ENCODE measurements around the gene ZFC3H1.
A peak's percentile ranks its signal among the peaks of the same experiment; 100 is the strongest.

ZFC3H1 gene

GRCh38 chr12:71671311-71671710 lies 7.7 kb upstream of the ZFC3H1 start:
- DNase-seq = no peak

DNA sequence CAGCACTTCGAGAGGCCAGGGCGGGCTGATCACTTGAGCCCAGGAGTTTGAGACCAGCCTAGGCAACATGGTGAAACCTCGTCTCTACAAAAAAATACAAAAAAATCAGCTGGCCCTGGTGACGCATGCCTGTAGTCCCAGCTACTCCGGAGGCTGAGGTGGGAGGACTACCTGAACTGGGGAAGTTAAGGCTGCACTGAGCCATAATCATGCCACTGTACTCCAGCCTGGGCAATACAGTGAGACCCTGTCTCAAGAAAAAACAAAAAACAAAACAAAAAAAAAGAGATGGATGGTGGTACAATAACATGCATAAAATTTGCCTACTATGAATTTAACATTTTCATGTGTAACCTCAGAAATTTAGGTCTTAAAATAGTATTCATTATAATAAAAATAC lies 2.6 kb upstream of the ZFC3H1 start:
- no peak for DNase-seq

DNA sequence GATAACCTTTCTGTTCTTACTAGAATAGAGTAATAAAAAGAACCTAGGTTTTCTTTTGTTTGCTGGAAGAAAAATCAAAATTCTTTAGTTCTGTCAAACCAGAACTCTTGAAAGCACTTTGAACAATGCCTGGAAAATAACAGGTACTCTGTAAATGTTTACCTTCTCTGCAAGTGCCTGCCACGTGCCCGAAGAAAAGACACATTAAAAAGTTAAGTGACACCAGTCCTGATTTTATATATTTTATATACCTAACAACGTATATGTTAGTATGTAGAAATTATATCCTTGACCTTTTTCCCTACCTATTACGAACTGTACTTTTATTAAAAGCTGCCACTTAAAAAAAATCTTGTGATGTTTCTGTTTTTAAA lies 1.4 kb upstream of the ZFC3H1 start:
- DNase-seq = peak; percentile 28

GRCh38 chr12:71664411-71665089 lies 902 bp upstream of the ZFC3H1 start:
- DNase-seq = peak; percentile 86

DNA sequence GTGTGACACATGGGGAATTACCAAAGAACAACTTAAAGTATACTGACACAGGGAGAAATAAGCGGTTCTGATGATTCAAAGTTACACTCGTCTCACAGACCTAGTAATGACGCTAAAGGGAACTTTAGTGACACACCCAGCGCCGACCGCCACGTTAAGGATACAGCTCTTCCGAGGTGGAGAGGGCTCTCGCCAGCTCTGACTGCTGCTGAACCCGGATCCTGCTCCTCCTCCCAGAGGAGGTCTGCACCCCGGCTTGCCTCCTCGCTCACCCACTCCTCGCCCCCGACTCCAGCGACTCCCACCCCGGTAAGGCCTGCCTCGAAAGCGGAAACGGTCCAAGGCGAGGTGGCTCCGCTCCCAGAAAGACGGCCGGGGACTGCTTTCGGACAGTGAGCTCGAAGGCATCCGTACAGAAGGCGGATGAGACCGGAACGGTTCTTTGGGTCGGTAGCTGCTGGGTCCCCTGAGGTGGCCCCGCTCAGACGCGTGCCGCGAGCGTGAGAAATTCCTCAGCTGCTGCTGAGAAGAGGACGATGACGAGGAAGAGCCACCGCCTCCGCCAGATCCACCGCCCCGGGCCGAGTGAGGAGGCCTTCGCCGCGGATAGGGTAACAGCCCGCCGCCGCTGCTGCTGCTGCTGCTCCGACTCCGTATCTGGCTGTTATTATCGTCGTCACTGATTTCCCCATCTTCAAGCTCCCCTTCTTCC lies 643 bp downstream of the ZFC3H1 start:
- DNase-seq = peak; percentile 56

DNA sequence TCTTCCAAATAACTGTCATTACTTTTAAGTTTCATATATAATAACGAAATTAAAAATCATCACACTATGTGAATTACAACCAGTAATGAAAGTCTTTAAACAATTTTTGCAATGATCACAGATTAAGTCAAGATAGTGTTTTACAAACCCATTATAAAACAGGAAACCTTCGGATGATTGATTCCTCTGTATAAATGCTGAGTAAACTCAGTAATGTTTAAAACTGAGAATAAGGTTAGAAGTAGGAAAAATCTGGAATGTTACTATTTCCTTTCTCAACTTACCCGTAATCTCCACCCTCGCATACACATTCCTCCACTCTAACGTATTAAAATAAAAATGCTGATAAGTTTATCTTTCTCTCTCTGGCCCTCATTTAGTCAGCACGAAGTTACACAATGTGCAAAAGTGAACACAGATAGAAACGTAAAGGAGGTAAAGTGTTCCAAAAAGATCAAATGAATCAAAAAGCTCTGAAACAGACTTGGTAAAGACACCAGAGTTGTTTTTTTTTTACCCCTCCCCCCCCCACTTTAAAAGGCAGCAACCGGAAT lies 1.6 kb downstream of the ZFC3H1 start:
- no peak for DNase-seq

DNA sequence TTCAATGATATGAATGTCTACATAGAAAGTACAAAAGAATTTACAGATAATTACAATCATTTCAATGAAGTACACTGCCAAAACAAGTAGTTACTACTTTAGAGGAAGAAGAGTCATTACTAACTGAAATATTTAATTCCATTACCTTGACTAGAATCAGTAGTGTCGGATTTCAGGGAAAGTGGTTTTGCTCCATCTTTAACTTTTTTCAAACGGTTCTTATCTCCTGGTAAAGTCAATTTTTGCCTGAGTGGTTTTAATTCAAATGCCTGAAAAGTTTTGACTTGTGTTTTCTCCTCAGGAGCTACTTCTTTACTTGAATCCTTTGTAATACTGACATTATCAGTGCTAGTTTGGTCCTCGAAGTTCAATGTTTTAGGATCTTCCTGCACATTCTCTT lies 6.9 kb downstream of the ZFC3H1 start:
- DNase-seq = no peak

DNA sequence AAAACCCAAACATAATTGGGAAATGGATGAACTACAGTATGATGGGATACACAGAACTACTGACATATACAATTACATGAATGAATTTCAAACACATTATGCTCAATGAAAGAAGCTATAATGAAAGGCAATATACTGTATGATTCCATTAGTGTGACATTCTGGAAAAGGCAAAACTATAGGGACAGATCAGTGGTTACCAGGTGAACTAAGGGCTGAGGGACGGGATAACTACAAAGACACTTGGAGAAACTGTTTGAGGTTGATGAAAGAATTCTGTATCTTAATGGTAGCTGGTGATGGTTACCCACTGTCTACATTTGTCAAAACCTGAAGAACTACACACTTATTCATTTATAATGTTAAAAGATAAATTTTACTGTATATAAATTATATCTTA lies 7.7 kb downstream of the ZFC3H1 start:
- DNase-seq = no peak

GRCh38 chr12:71655495-71655894 lies 8.2 kb downstream of the ZFC3H1 start:
- no peak for DNase-seq

- no peak for DNase-seq
Observed at GRCh38 chr12:71654200-71654599, 9.4 kb downstream of the ZFC3H1 start.

DNA sequence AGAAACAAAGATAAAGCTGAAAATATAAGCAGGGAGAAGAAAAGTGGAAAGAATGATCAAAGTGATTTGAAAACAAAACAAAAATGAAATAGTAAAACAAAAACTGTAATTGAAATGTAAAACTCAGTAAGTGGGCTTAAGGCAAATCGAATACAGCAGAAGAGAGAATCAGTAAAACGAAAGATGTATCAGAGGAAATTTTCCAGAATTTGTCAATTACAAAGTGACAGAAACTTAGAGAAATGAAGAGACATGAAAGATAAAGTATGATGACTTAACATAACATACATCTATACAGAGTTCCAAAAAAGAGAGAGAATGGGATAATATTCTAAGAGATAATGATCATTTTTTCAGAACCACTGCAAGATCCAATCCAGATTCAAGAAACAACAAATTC lies 10.5 kb downstream of the ZFC3H1 start:
- no peak for DNase-seq

DNA sequence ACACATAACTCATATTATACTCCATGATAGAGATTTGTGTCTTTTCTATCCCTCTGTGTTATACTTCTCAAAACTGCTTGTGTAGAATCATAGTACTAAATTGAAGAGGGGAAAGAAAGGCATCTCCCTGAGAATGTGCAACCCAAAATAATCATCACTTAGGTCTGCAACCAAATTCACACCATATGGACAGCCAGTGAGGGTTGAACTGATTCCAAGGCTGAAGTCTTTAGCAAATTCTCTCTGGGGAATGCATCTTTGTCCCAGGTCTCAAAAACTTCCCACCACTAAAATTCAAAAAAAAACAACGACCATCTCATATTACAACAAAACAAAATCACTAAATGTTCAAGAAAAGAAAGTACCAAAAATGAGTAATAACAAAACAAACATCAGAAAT lies 11.0 kb downstream of the ZFC3H1 start:
- DNase-seq = no peak

- DNase-seq = no peak
Observed at GRCh38 chr12:71649401-71649800, 14.2 kb downstream of the ZFC3H1 start.

DNA sequence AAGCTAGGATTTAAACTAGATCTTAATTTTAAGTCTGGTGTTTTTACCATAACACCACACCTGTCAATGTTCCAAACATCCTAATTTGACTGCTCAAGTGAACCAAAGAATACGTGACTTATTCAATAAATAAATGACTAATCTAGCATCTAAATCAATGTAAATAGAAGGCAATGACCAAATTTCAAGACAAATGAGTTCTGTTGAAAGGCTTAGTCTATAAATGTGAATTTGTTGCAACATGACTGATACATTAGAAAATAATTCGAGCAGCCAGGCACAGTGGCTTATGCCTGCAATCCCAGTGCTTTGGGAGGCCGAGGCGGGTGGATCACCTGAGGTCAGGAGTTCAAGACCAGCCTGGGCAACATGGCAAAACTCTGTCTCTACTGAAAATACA lies 15.1 kb downstream of the ZFC3H1 start:
- DNase-seq = no peak

GRCh38 chr12:71646512-71646911 lies 17.1 kb downstream of the ZFC3H1 start:
- DNase-seq = no peak

DNA sequence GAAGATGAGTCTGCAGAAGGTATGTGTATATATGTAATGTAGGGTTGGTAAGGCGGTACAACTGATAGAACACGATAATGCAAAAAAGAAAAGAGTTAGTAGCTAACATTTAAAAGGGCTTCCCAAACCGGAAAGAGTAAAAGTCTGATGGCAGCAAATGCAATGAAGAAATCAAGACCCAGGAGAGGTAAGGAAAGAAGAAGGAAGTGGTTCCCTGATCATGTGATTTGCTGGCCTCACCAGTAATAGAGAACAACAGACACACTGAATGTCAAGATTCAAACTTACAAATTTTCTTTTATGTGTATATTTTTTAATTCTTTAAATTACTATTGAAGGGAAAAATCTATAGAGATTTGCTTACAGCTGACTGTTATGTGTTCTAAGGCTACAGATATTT lies 18.4 kb downstream of the ZFC3H1 start:
- DNase-seq = no peak

- DNase-seq = no peak
Observed at GRCh38 chr12:71642264-71642663, 21.4 kb downstream of the ZFC3H1 start.

- DNase-seq = no peak
Observed at GRCh38 chr12:71641390-71641789, 22.3 kb downstream of the ZFC3H1 start.

GRCh38 chr12:71640316-71640715 lies 23.3 kb downstream of the ZFC3H1 start:
- no peak for DNase-seq

DNA sequence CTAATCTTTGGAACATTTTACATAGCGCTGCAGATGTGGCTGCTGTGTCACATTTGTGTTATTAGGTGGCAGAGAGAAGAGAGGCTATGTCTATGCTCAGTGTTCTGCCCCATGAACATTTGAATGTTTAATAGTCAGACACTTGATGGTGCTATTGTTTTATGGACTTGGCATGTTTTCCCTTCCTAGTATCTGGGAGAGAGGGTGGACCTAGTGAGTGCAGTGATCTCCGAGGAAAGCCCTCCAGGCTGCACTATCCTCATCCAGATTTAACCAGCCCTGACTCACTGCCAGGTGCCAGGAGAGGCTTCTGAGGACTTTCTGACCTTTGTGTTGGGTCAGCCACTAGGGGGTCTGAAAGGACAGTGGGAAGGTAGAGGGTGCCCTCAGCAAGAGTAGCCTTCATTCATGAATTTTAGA lies 24.3 kb downstream of the ZFC3H1 start:
- no peak for DNase-seq

GRCh38 chr12:71638499-71638898 lies 25.1 kb downstream of the ZFC3H1 start:
- DNase-seq = no peak

DNA sequence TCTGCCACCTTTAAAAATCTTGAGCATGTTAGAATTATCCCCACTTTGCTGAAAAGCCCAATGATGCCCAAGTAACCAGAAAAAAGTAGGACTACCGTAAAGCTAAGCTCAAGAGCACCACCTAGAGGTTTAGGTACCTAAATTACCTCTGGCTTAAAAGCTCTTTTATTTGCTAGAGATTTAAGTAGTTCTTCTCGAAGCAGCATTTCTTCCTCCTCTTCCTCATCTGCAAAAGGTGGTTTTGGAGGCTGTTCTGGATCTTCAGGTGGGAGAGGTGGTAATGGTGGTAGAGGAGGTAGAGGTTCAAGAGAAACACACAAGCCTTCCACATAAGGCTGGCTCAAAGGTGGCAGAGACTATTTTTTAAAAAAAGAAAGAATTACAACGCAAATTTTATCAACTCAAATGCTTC lies 26.9 kb downstream of the ZFC3H1 start:
- peak; percentile 61 for DNase-seq

DNA sequence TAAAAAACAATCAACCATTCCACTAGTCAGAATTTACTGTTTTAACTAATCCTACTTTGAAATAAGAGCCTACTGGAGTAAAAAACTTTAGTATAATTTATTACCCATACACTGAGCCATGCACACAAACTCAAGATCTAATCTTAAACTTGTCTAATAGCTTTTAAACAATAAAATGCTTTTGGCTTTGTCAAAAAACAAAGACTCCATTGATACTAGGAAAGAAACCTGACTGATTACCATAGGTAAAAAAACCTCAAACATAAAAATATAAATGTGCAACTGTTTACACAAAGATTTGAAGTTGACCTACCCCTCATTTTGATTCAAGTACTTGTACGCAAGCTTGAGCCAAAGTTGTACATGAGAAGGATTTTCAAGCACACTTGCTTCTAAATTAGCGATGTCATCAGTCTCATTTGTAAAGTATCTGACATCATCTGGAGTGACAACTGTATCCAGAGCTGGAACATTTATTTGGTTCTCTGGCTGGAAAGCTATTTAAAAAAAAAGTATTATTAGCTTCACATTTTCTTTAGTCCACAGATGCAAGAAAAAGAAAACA lies 36.1 kb downstream of the ZFC3H1 start:
- no peak for DNase-seq

DNA sequence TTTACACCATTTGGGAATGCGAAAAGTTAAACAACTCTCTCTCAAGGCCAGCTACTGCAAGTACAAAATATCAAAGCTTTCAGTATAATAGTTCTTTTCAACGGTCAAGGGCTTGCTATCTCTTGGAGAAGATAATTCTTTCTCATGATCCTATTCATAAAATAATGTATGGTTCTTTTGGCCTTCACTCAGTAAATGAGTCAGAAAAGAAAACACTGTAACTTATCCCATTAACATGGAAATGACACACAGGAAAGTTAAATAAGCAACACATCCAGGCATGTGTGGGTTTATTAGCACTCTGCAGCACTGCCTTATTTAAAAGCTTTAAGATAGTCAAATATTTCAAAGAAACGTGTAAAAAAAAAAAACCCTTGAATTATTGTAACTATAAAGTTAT lies 36.9 kb downstream of the ZFC3H1 start:
- no peak for DNase-seq

Data from NCI-H146 (cell line).